Stimulated activated naive CD8-positive, alpha-beta T cell treated with anti-CD3 and anti-CD28 coated beads, Interleukin-15, Interleukin-2, amounts not matched to agents 100 ng/mL and 50 ng/mL, for 24 hours (primary cell): ENCODE results near the gene TMUB1.

Experiments
- H3K27ac Mint-ChIP-seq: one replicate; pipeline ENCODE4 v1.8.0; 2021; ENCODE audit warnings: mild to moderate bottlenecking, mixed read lengths
- H3K27me3 Mint-ChIP-seq: one replicate; pipeline ENCODE4 v1.8.0; 2021; ENCODE audit warnings: mixed read lengths
- H3K36me3 Mint-ChIP-seq: one replicate; pipeline ENCODE4 v1.8.0; 2021; ENCODE audit warnings: low read depth, mixed read lengths
- H3K4me1 Mint-ChIP-seq: one replicate; pipeline ENCODE4 v1.8.0; 2021; ENCODE audit warnings: low read depth, mixed read lengths
- H3K4me3 Mint-ChIP-seq: one replicate; pipeline ENCODE4 v1.8.0; 2021; ENCODE audit warnings: mild to moderate bottlenecking, mixed read lengths
- H3K9me3 Mint-ChIP-seq: one replicate; pipeline ENCODE4 v1.8.0; 2021; ENCODE audit warnings: mixed read lengths

TMUB1 gene

GRCh38 chr7:151099486-151100211, 16.4 kb upstream of the TMUB1 start:
- Mint-ChIP-seq H3K27me3 (no peaks in the 10 kb centered on the region), H3K36me3 (no peaks in the 10 kb centered on the region), H3K4me1 (no peaks in the 10 kb centered on the region), H3K4me3 (no peak overlapping the region), H3K9me3 (no peaks in the 10 kb centered on the region), H3K27ac (no peak overlapping the region)

- H3K36me3 Mint-ChIP-seq, result no peaks in the 10 kb centered on the region
- H3K27me3 Mint-ChIP-seq, result no peaks in the 10 kb centered on the region
- H3K27ac Mint-ChIP-seq, result no peak overlapping the region
- no peaks in the 10 kb centered on the region for H3K9me3 Mint-ChIP-seq
- H3K4me1 Mint-ChIP-seq, result no peaks in the 10 kb centered on the region
- no peak overlapping the region for H3K4me3 Mint-ChIP-seq
Observed at GRCh38 chr7:151095828-151096475, 12.7 kb upstream of the TMUB1 start.

- Mint-ChIP-seq H3K36me3 (no peaks in the 10 kb centered on the region), H3K4me3 (no peak overlapping the region), H3K27me3 (no peaks in the 10 kb centered on the region), H3K4me1 (no peaks in the 10 kb centered on the region), H3K9me3 (no peaks in the 10 kb centered on the region), H3K27ac (no peak overlapping the region)
Observed at GRCh38 chr7:151095123-151095797, 12.0 kb upstream of the TMUB1 start.

- Mint-ChIP-seq H3K27me3 (no peaks in the 10 kb centered on the region), H3K36me3 (no peaks in the 10 kb centered on the region), H3K27ac (no peak overlapping the region), H3K4me1 (no peaks in the 10 kb centered on the region), H3K4me3 (no peak overlapping the region), H3K9me3 (no peaks in the 10 kb centered on the region)
Observed at GRCh38 chr7:151094675-151095074, 11.4 kb upstream of the TMUB1 start.

GRCh38 chr7:151093748-151094147, 10.5 kb upstream of the TMUB1 start:
- Mint-ChIP-seq H3K4me1 (peaks cover 9% of the 10 kb centered on the region), H3K27me3 (peaks cover 4% of the 10 kb centered on the region), H3K36me3 (peaks cover 7% of the 10 kb centered on the region), H3K4me3 (no peak overlapping the region), H3K27ac (no peak overlapping the region), H3K9me3 (no peaks in the 10 kb centered on the region)

GRCh38 chr7:151091988-151092387, 8.7 kb upstream of the TMUB1 start:
- H3K27me3 Mint-ChIP-seq, result peaks cover 4% of the 10 kb centered on the region
- no peak overlapping the region for H3K27ac Mint-ChIP-seq
- no peak overlapping the region for H3K4me3 Mint-ChIP-seq
- peaks cover 17% of the 10 kb centered on the region for H3K4me1 Mint-ChIP-seq
- H3K36me3 Mint-ChIP-seq, result peaks cover 7% of the 10 kb centered on the region
- H3K9me3 Mint-ChIP-seq, result no peaks in the 10 kb centered on the region

- H3K4me1 Mint-ChIP-seq, result peaks cover 17% of the 10 kb centered on the region
- peaks cover 4% of the 10 kb centered on the region for H3K27me3 Mint-ChIP-seq
- no peaks in the 10 kb centered on the region for H3K9me3 Mint-ChIP-seq
- no peak overlapping the region for H3K4me3 Mint-ChIP-seq
- H3K36me3 Mint-ChIP-seq, result peaks cover 7% of the 10 kb centered on the region
- H3K27ac Mint-ChIP-seq, result no peak overlapping the region
Observed at GRCh38 chr7:151091431-151091830, 8.1 kb upstream of the TMUB1 start.

- Mint-ChIP-seq H3K27ac (no peak overlapping the region), H3K4me1 (peaks cover 17% of the 10 kb centered on the region), H3K9me3 (no peaks in the 10 kb centered on the region), H3K27me3 (peaks cover 4% of the 10 kb centered on the region), H3K4me3 (no peak overlapping the region), H3K36me3 (peaks cover 7% of the 10 kb centered on the region)
Observed at GRCh38 chr7:151091003-151091402, 7.7 kb upstream of the TMUB1 start.

- Mint-ChIP-seq H3K36me3 (peaks cover 7% of the 10 kb centered on the region), H3K27me3 (peaks cover 11% of the 10 kb centered on the region), H3K27ac (no peak overlapping the region), H3K9me3 (no peaks in the 10 kb centered on the region), H3K4me1 (peaks cover 25% of the 10 kb centered on the region), H3K4me3 (no peak overlapping the region)
Observed at GRCh38 chr7:151089893-151090730, 6.8 kb upstream of the TMUB1 start.

GRCh38 chr7:151088856-151089699, 5.8 kb upstream of the TMUB1 start:
- H3K27me3 Mint-ChIP-seq, result peaks cover 16% of the 10 kb centered on the region
- peak overlapping the region; percentile 13 for H3K27ac Mint-ChIP-seq
- peaks cover 7% of the 10 kb centered on the region for H3K36me3 Mint-ChIP-seq
- H3K4me1 Mint-ChIP-seq, result peaks cover 33% of the 10 kb centered on the region
- H3K9me3 Mint-ChIP-seq, result no peaks in the 10 kb centered on the region
- H3K4me3 Mint-ChIP-seq, result peak overlapping the region; percentile 87

GRCh38 chr7:151088019-151088855, 4.9 kb upstream of the TMUB1 start:
- Mint-ChIP-seq H3K36me3 (peaks cover 7% of the 10 kb centered on the region), H3K27me3 (peaks cover 16% of the 10 kb centered on the region), H3K27ac (peak overlapping the region; percentile 54), H3K4me3 (peak overlapping the region; percentile 87), H3K4me1 (peaks cover 37% of the 10 kb centered on the region), H3K9me3 (no peaks in the 10 kb centered on the region)

- H3K27me3 Mint-ChIP-seq, result peaks cover 16% of the 10 kb centered on the region
Observed at GRCh38 chr7:151087245-151088018, 4.1 kb upstream of the TMUB1 start.

GRCh38 chr7:151086802-151087244, 3.5 kb upstream of the TMUB1 start:
- peaks cover 16% of the 10 kb centered on the region for H3K27me3 Mint-ChIP-seq
- no peaks in the 10 kb centered on the region for H3K9me3 Mint-ChIP-seq
- H3K27ac Mint-ChIP-seq, result peak overlapping the region; percentile 65
- H3K4me3 Mint-ChIP-seq, result peak overlapping the region; percentile 87
- peaks cover 7% of the 10 kb centered on the region for H3K36me3 Mint-ChIP-seq
- H3K4me1 Mint-ChIP-seq, result peaks cover 45% of the 10 kb centered on the region

More at GRCh38 chr7:151087245-151088018, 4.1 kb upstream of the TMUB1 start:
- no peaks in the 10 kb centered on the region for H3K9me3 Mint-ChIP-seq
- H3K4me1 Mint-ChIP-seq, result peaks cover 41% of the 10 kb centered on the region
- peak overlapping the region; percentile 65 for H3K27ac Mint-ChIP-seq
- H3K4me3 Mint-ChIP-seq, result peak overlapping the region; percentile 87
- peaks cover 7% of the 10 kb centered on the region for H3K36me3 Mint-ChIP-seq
